ENCODE results near the gene RBBP5. TPM values are rescaled to one million over a fixed set of nuclear protein-coding genes. Genes with fewer than 3 reads are reported as not detected.

The RBBP5 gene
- total RNA-seq, 1 experiment from 2014 or later = 23.8 TPM

- no peak for TF ChIP-seq HMGXB4 (CRISPR knock-in tag; IDR thresholded peaks at IDR 0.05)
- TF ChIP-seq CBFB (CRISPR knock-in tag; IDR thresholded peaks at IDR 0.05; ENCODE audit: low read depth) = no peak
- no peak for TF ChIP-seq IRF2 (CRISPR knock-in tag; IDR thresholded peaks at IDR 0.05; ENCODE audit: borderline replicate concordance, low read depth)
- no peak for TF ChIP-seq GABPB1 (CRISPR knock-in tag; IDR thresholded peaks at IDR 0.05)
Observed at GRCh38 chr1:205068001-205068400, 53.8 kb downstream of the RBBP5 start (continued).

GRCh38 chr1:205067031-205067430, 54.7 kb downstream of the RBBP5 start:
- no peaks in the 10 kb centered on the region for H3K9me3 Mint-ChIP-seq
- DNase-seq (ENCODE audit: low spot score) (no peak), ATAC-seq (no peak)
- POLR2A ChIA-PET = no interaction called here
- H3K27ac Mint-ChIP-seq = no peak overlapping the region
- H3K36me3 Mint-ChIP-seq = no peaks in the 10 kb centered on the region
- CTCF ChIA-PET = interaction anchor here (1.3 to 2.1 kb wide), 5 partner anchors 9 to 77 kb away, joined by 5 to 57 read pairs (median 6); partner anchors contain the start of gene RBBP5
- TF ChIP-seq ZNF121 (CRISPR knock-in tag; IDR thresholded peaks at IDR 0.05) = no peak
- TF ChIP-seq FOXJ3 (CRISPR knock-in tag; IDR thresholded peaks at IDR 0.05; ENCODE audit: borderline replicate concordance) = no peak
- no peak for TF ChIP-seq ZNF423 (CRISPR knock-in tag; IDR thresholded peaks at IDR 0.05)
- TF ChIP-seq USF2 (CRISPR knock-in tag; IDR thresholded peaks at IDR 0.05) = no peak
- no peak for TF ChIP-seq NR3C1 (CRISPR knock-in tag; conservative IDR thresholded peaks at IDR 0.05; ENCODE audit: low read depth)
- no peak for TF ChIP-seq ZNF425 (CRISPR knock-in tag; conservative IDR thresholded peaks at IDR 0.05)
- no peak for TF ChIP-seq CREM (CRISPR knock-in tag; IDR thresholded peaks at IDR 0.05)
- TF ChIP-seq E2F5 (CRISPR knock-in tag; IDR thresholded peaks at IDR 0.05) = no peak
- no peak for TF ChIP-seq EMX1 (CRISPR knock-in tag; IDR thresholded peaks at IDR 0.05)
- no peak for TF ChIP-seq CTCF (IDR thresholded peaks at IDR 0.05)
- TF ChIP-seq CREB1 (CRISPR knock-in tag; IDR thresholded peaks at IDR 0.05) = no peak
- no peak for TF ChIP-seq FOXP1 (CRISPR knock-in tag; IDR thresholded peaks at IDR 0.05; ENCODE audit: borderline replicate concordance)
- TF ChIP-seq ZNF138 (CRISPR knock-in tag; conservative IDR thresholded peaks at IDR 0.05) = no peak
- TF ChIP-seq CDX4 (CRISPR knock-in tag; IDR thresholded peaks at IDR 0.05; ENCODE audit: borderline replicate concordance) = no peak
- TF ChIP-seq ZNF396 (CRISPR knock-in tag; IDR thresholded peaks at IDR 0.05; ENCODE audit: borderline replicate concordance) = no peak
- TF ChIP-seq OVOL2 (CRISPR knock-in tag; IDR thresholded peaks at IDR 0.05; ENCODE audit: borderline replicate concordance) = no peak
- TF ChIP-seq IRF1 (CRISPR knock-in tag; IDR thresholded peaks at IDR 0.05) = no peak
- no peak for TF ChIP-seq KAT7 (CRISPR knock-in tag; IDR thresholded peaks at IDR 0.05; ENCODE audit: borderline replicate concordance)
- H3K27me3 Mint-ChIP-seq (ENCODE audit: low read depth) = no peaks in the 10 kb centered on the region
- H3K4me3 Mint-ChIP-seq = no peak overlapping the region
- H3K4me1 Mint-ChIP-seq = peaks cover 3% of the 10 kb centered on the region; the same call in 1 of the 2 replicates
